ENCODE results near the gene BCLAF3.
A peak's percentile ranks its signal among the peaks of the same experiment; 100 is the strongest.

The BCLAF3 gene

DNA sequence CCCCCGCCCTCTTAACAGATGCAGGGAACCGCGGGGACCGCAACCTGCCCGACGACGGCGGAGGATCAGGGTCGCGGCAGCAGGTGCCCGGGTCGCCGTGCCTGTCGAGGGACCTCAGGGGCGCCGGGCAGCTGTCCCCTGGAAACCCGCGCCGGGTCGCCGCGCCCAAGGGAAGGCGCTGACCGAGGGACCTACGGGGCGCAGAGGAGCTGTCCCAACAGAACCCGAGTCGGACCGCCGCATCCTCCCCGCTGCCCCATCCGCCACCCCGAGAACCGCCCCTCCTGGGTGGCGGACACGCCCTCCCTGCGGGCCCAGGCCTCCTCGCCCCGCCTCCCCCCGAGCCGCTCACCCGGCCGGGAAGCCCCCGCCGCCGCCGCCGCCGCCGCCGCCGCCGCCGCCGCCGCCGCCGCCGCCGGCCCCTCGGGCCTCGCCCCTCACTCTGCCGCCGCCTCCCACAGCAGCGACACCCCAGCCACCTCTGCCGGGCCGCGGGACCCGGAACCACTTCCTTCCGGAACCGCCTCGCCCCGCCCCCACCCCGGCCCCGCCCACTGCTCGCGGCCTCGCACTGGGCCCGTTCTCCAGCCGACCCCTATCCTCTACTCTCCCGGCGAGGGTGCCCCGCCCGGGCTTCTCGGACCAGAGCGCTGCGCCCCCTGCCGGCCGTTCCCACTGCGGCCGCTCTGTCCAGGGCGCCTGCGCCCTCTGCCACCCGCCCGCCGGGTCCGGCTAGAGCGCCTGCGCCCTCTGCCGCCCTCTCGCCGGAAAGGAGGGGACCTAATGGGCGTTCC, at the start of gene BCLAF3:
Gene BCLAF3, minus strand, starts transcription at position 506 of the 794 bp plus-strand sequence. CDS start 20,797 bp downstream, outside the sequence.
- ChIA-PET CTCF (no interaction called here), POLR2A (no interaction called here)
- no peak for TF ChIP-seq FOXK2 (IDR thresholded peaks at IDR 0.05)
- no peak for TF ChIP-seq PKNOX1 (IDR thresholded peaks at IDR 0.05)
- no peak for TF ChIP-seq ARNT (IDR thresholded peaks at IDR 0.05)
- TF ChIP-seq L3MBTL2 (conservative IDR thresholded peaks at IDR 0.05) = no peak
- TF ChIP-seq TARDBP (IDR thresholded peaks at IDR 0.05) = no peak
- TF ChIP-seq ELF4 (IDR thresholded peaks at IDR 0.05) = no peak
- no peak for TF ChIP-seq HDGF (IDR thresholded peaks at IDR 0.05; ENCODE audit: borderline replicate concordance)
- DNase-seq (ENCODE audit: extremely low spot score) = peak; percentile 93

GRCh38 chrX:20038966-20039365, 48.1 kb upstream of the BCLAF3 start:
- DNase-seq (ENCODE audit: extremely low spot score) = no peak
- ChIA-PET CTCF (no interaction called here), POLR2A (no interaction called here)
- no peak for TF ChIP-seq FOXM1 (IDR thresholded peaks at IDR 0.05; ENCODE audit: borderline replicate concordance)
- no peak for TF ChIP-seq ZNF384 (IDR thresholded peaks at IDR 0.05)
- TF ChIP-seq NFRKB (IDR thresholded peaks at IDR 0.05) = no peak
- no peak for TF ChIP-seq SP1 (IDR thresholded peaks at IDR 0.05)
- TF ChIP-seq BHLHE40 (IDR thresholded peaks at IDR 0.05; ENCODE audit: borderline replicate concordance) = no peak
- no peak for TF ChIP-seq ELF4 (IDR thresholded peaks at IDR 0.05)
- TF ChIP-seq SUZ12 (IDR thresholded peaks at IDR 0.05) = no peak
- no peak for TF ChIP-seq ARNT (IDR thresholded peaks at IDR 0.05)
- no peak for TF ChIP-seq FOXA1 (IDR thresholded peaks at IDR 0.05)
- TF ChIP-seq PKNOX1 (IDR thresholded peaks at IDR 0.05) = no peak
- no peak for TF ChIP-seq LEF1 (IDR thresholded peaks at IDR 0.05; ENCODE audit: borderline replicate concordance)
- no peak for TF ChIP-seq L3MBTL2 (conservative IDR thresholded peaks at IDR 0.05)
- no peak for TF ChIP-seq TARDBP (IDR thresholded peaks at IDR 0.05)
- no peak for TF ChIP-seq CTBP1 (IDR thresholded peaks at IDR 0.05; ENCODE audit: borderline replicate concordance)
- TF ChIP-seq HDGF (IDR thresholded peaks at IDR 0.05; ENCODE audit: borderline replicate concordance) = no peak
- no peak for TF ChIP-seq FOXK2 (IDR thresholded peaks at IDR 0.05)

DNA sequence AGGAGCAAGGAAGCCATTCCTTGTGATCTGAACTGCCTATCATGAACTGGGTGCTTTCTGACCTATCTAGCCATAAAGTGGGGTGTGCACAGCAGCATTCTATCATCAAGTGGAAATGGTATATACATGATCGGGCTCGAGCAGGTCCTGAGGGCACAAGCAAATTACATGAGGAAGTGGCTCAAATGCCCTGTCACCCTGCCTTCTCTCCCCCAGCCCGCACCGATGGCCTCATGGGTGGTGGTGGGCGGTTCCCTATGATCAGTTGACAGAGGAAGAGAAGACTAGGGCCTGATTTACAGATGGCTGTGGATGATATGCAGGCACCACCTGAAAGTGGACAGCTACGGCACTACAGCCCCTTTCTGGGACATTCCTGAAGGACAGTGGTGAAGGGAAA, 46.3 kb upstream of the BCLAF3 start:
- no peak for DNase-seq (ENCODE audit: extremely low spot score)
- CTCF ChIA-PET = no interaction called here
- POLR2A ChIA-PET = no interaction called here
- no peak for TF ChIP-seq TARDBP (IDR thresholded peaks at IDR 0.05)
- no peak for TF ChIP-seq NFRKB (IDR thresholded peaks at IDR 0.05)
- no peak for TF ChIP-seq BHLHE40 (IDR thresholded peaks at IDR 0.05; ENCODE audit: borderline replicate concordance)
- TF ChIP-seq LEF1 (IDR thresholded peaks at IDR 0.05; ENCODE audit: borderline replicate concordance) = no peak
- TF ChIP-seq FOXK2 (IDR thresholded peaks at IDR 0.05) = no peak
- no peak for TF ChIP-seq FOXA1 (IDR thresholded peaks at IDR 0.05)
- no peak for TF ChIP-seq ZNF384 (IDR thresholded peaks at IDR 0.05)
- TF ChIP-seq FOXM1 (IDR thresholded peaks at IDR 0.05; ENCODE audit: borderline replicate concordance) = no peak
- TF ChIP-seq CTBP1 (IDR thresholded peaks at IDR 0.05; ENCODE audit: borderline replicate concordance) = no peak
- TF ChIP-seq ELF4 (IDR thresholded peaks at IDR 0.05) = no peak
- TF ChIP-seq ARNT (IDR thresholded peaks at IDR 0.05) = no peak
- no peak for TF ChIP-seq PKNOX1 (IDR thresholded peaks at IDR 0.05)
- TF ChIP-seq HDGF (IDR thresholded peaks at IDR 0.05; ENCODE audit: borderline replicate concordance) = no peak

- POLR2A ChIA-PET = no interaction called here
- no peak for DNase-seq (ENCODE audit: extremely low spot score)
- TF ChIP-seq FOXA1 (IDR thresholded peaks at IDR 0.05) = no peak
- no peak for TF ChIP-seq L3MBTL2 (conservative IDR thresholded peaks at IDR 0.05)
- no peak for TF ChIP-seq BHLHE40 (IDR thresholded peaks at IDR 0.05; ENCODE audit: borderline replicate concordance)
- TF ChIP-seq PKNOX1 (IDR thresholded peaks at IDR 0.05) = no peak
- TF ChIP-seq SP1 (IDR thresholded peaks at IDR 0.05) = no peak
- CTCF ChIA-PET = interaction anchor here (0.8 kb wide), 1 partner anchor 36 kb away, joined by 5 read pairs; no protein-coding TSS in a partner anchor
Measured at GRCh38 chrX:20032201-20032600, 41.3 kb upstream of the BCLAF3 start.

DNA sequence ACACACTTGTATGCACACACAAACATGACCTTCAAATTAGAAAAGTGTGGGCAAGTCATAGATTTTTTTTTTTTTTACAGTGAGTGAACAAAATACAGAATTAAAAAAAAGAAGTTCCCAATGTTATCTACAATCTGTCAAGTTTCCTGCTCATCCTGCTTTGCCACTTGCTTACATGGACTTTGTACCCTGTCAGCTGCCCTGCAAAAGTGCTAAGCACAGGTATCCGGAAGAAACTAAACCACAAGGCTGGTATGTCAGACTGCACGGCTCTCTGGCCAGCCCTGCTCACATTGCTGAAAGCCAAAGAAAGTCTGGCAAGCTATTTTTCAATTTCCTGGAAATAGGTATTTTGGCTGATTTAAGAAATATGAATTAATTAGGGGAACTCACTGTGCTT, 38.9 kb upstream of the BCLAF3 start:
- no peak for DNase-seq (ENCODE audit: extremely low spot score)
- TF ChIP-seq FOXM1 (IDR thresholded peaks at IDR 0.05; ENCODE audit: borderline replicate concordance) (no peak), SP1 (IDR thresholded peaks at IDR 0.05) (no peak)
- CTCF ChIA-PET = no interaction called here
- POLR2A ChIA-PET = no interaction called here

GRCh38 chrX:20028588-20028987, 37.7 kb upstream of the BCLAF3 start:
- no peak for DNase-seq (ENCODE audit: extremely low spot score)
- ChIA-PET POLR2A (no interaction called here), CTCF (no interaction called here)
- TF ChIP-seq SP1 (IDR thresholded peaks at IDR 0.05) (no peak), LEF1 (IDR thresholded peaks at IDR 0.05; ENCODE audit: borderline replicate concordance) (no peak), BHLHE40 (IDR thresholded peaks at IDR 0.05; ENCODE audit: borderline replicate concordance) (no peak)
